ENCODE measurements around the gene DPF3.

DPF3 gene

GRCh38 chr14:72688990-72689671 is 204.8 kb downstream of the DPF3 start:
- ChIA-PET CTCF (no interaction called here), POLR2A (no interaction called here)
- no peak for DNase-seq (ENCODE audit: extremely low spot score)
- TF ChIP-seq FOXA1 (IDR thresholded peaks at IDR 0.05) (no peak), TARDBP (IDR thresholded peaks at IDR 0.05) (no peak), LEF1 (IDR thresholded peaks at IDR 0.05; ENCODE audit: borderline replicate concordance) (no peak), ZNF384 (IDR thresholded peaks at IDR 0.05) (no peak), ARNT (IDR thresholded peaks at IDR 0.05) (no peak), FOXM1 (IDR thresholded peaks at IDR 0.05; ENCODE audit: borderline replicate concordance) (no peak), CTBP1 (IDR thresholded peaks at IDR 0.05; ENCODE audit: borderline replicate concordance) (no peak), HDGF (IDR thresholded peaks at IDR 0.05; ENCODE audit: borderline replicate concordance) (no peak), PKNOX1 (IDR thresholded peaks at IDR 0.05) (no peak), ELF4 (IDR thresholded peaks at IDR 0.05) (no peak), SUZ12 (IDR thresholded peaks at IDR 0.05) (no peak), L3MBTL2 (conservative IDR thresholded peaks at IDR 0.05) (no peak), SP1 (IDR thresholded peaks at IDR 0.05) (no peak), NFRKB (IDR thresholded peaks at IDR 0.05) (no peak), FOXK2 (IDR thresholded peaks at IDR 0.05) (no peak), BHLHE40 (IDR thresholded peaks at IDR 0.05; ENCODE audit: borderline replicate concordance) (no peak)

- TF ChIP-seq ELF4 (IDR thresholded peaks at IDR 0.05) (no peak), FOXM1 (IDR thresholded peaks at IDR 0.05; ENCODE audit: borderline replicate concordance) (no peak)
- DNase-seq (ENCODE audit: extremely low spot score) = no peak
- ChIA-PET POLR2A (no interaction called here), CTCF (no interaction called here)
Observed at GRCh38 chr14:72686832-72687231, 207.1 kb downstream of the DPF3 start.

GRCh38 chr14:72686101-72686500 is 207.8 kb downstream of the DPF3 start:
- TF ChIP-seq PKNOX1 (IDR thresholded peaks at IDR 0.05) (no peak), SP1 (IDR thresholded peaks at IDR 0.05) (no peak), ZNF384 (IDR thresholded peaks at IDR 0.05) (no peak)
- ChIA-PET CTCF (no interaction called here), POLR2A (no interaction called here)
- no peak for DNase-seq (ENCODE audit: extremely low spot score)

- ChIA-PET CTCF (no interaction called here), POLR2A (no interaction called here)
- TF ChIP-seq ZNF384 (IDR thresholded peaks at IDR 0.05) (no peak), L3MBTL2 (conservative IDR thresholded peaks at IDR 0.05) (no peak), NFRKB (IDR thresholded peaks at IDR 0.05) (no peak), BHLHE40 (IDR thresholded peaks at IDR 0.05; ENCODE audit: borderline replicate concordance) (no peak), FOXA1 (IDR thresholded peaks at IDR 0.05) (no peak), SP1 (IDR thresholded peaks at IDR 0.05) (no peak), HDGF (IDR thresholded peaks at IDR 0.05; ENCODE audit: borderline replicate concordance) (no peak), LEF1 (IDR thresholded peaks at IDR 0.05; ENCODE audit: borderline replicate concordance) (no peak), FOXM1 (IDR thresholded peaks at IDR 0.05; ENCODE audit: borderline replicate concordance) (no peak), ARNT (IDR thresholded peaks at IDR 0.05) (no peak), ELF4 (IDR thresholded peaks at IDR 0.05) (no peak), SUZ12 (IDR thresholded peaks at IDR 0.05) (no peak), CTBP1 (IDR thresholded peaks at IDR 0.05; ENCODE audit: borderline replicate concordance) (no peak), TARDBP (IDR thresholded peaks at IDR 0.05) (no peak), PKNOX1 (IDR thresholded peaks at IDR 0.05) (no peak)
- no peak for DNase-seq (ENCODE audit: extremely low spot score)
Observed at GRCh38 chr14:72685456-72685855, 208.4 kb downstream of the DPF3 start.

- POLR2A ChIA-PET = no interaction called here
- no peak for TF ChIP-seq ARNT (IDR thresholded peaks at IDR 0.05)
- no peak for TF ChIP-seq TARDBP (IDR thresholded peaks at IDR 0.05)
- no peak for TF ChIP-seq HDGF (IDR thresholded peaks at IDR 0.05; ENCODE audit: borderline replicate concordance)
- TF ChIP-seq ELF4 (IDR thresholded peaks at IDR 0.05) = no peak
- TF ChIP-seq L3MBTL2 (conservative IDR thresholded peaks at IDR 0.05) = no peak
- TF ChIP-seq BHLHE40 (IDR thresholded peaks at IDR 0.05; ENCODE audit: borderline replicate concordance) = no peak
- TF ChIP-seq FOXK2 (IDR thresholded peaks at IDR 0.05) = no peak
- TF ChIP-seq LEF1 (IDR thresholded peaks at IDR 0.05; ENCODE audit: borderline replicate concordance) = no peak
- TF ChIP-seq FOXA1 (IDR thresholded peaks at IDR 0.05) = no peak
- TF ChIP-seq PKNOX1 (IDR thresholded peaks at IDR 0.05) = no peak
- no peak for TF ChIP-seq FOXM1 (IDR thresholded peaks at IDR 0.05; ENCODE audit: borderline replicate concordance)
- TF ChIP-seq SUZ12 (IDR thresholded peaks at IDR 0.05) = no peak
- CTCF ChIA-PET = no interaction called here
- DNase-seq (ENCODE audit: extremely low spot score) = no peak
Observed at GRCh38 chr14:72683787-72684186, 210.1 kb downstream of the DPF3 start.

- TF ChIP-seq HDGF (IDR thresholded peaks at IDR 0.05; ENCODE audit: borderline replicate concordance) (no peak), TARDBP (IDR thresholded peaks at IDR 0.05) (no peak), FOXA1 (IDR thresholded peaks at IDR 0.05) (no peak), ZNF384 (IDR thresholded peaks at IDR 0.05) (no peak), SUZ12 (IDR thresholded peaks at IDR 0.05) (no peak), PKNOX1 (IDR thresholded peaks at IDR 0.05) (no peak), L3MBTL2 (conservative IDR thresholded peaks at IDR 0.05) (no peak), CTBP1 (IDR thresholded peaks at IDR 0.05; ENCODE audit: borderline replicate concordance) (no peak), ELF4 (IDR thresholded peaks at IDR 0.05) (no peak), SP1 (IDR thresholded peaks at IDR 0.05) (no peak), BHLHE40 (IDR thresholded peaks at IDR 0.05; ENCODE audit: borderline replicate concordance) (no peak), NFRKB (IDR thresholded peaks at IDR 0.05) (no peak), FOXM1 (IDR thresholded peaks at IDR 0.05; ENCODE audit: borderline replicate concordance) (no peak), LEF1 (IDR thresholded peaks at IDR 0.05; ENCODE audit: borderline replicate concordance) (no peak), ARNT (IDR thresholded peaks at IDR 0.05) (no peak), FOXK2 (IDR thresholded peaks at IDR 0.05) (no peak)
- ChIA-PET POLR2A (no interaction called here), CTCF (interaction anchor here (0.7 kb wide), 1 partner anchor 267 kb away, joined by 6 read pairs; no protein-coding TSS in a partner anchor)
- no peak for DNase-seq (ENCODE audit: extremely low spot score)
Observed at GRCh38 chr14:72682188-72682587, 211.7 kb downstream of the DPF3 start.

Data from HEK293T (cell line).